Kidney epithelial cell (primary cell): ENCODE measurements around the gene PSMD6. TPM values are rescaled to one million over a fixed set of nuclear protein-coding genes. Genes with fewer than 3 reads are reported as not detected.

ENCODE experiments used
- DNase-seq: peaks from one replicate; pipeline ENCODE4 v3.0.0-alpha.2; 2010; ENCODE audit warnings: low read depth
- H3K27me3 ChIP-seq: 2 replicates; pipeline ENCODE4 v1.6.0; 2011; ENCODE audit warnings: low read length; ENCODE audit not compliant: control insufficient read depth, insufficient read depth
- H3K36me3 ChIP-seq: 2 replicates; pipeline ENCODE4 v1.5.1; 2011; ENCODE audit warnings: low read length; ENCODE audit not compliant: control insufficient read depth, insufficient read depth
- H3K4me3 ChIP-seq: 2 replicates; pipeline ENCODE4 v1.5.1; 2011; ENCODE audit warnings: low read depth, mild to moderate bottlenecking, control low read depth, low read length
- total RNA-seq: library from RNA; depleted of rRNA; stranded (reverse); fragments of >200 nt; gene quantifications from 2 replicates; pipeline ENCODE4 v1.2.3, GENCODE V29; 2015
- TF ChIP-seq, protein P1 (sequence below): IDR thresholded peaks from 2 replicates; pipeline ENCODE4 v1.5.1; 2011; ENCODE audit warnings: mild to moderate bottlenecking, moderate library complexity, low read length, control low read depth, inconsistent platforms; ENCODE audit not compliant: insufficient read depth, poor library complexity, severe bottlenecking

Gene PSMD6
- total RNA-seq, 1 donor from 2014 or later, result 97.4 TPM

DNA sequence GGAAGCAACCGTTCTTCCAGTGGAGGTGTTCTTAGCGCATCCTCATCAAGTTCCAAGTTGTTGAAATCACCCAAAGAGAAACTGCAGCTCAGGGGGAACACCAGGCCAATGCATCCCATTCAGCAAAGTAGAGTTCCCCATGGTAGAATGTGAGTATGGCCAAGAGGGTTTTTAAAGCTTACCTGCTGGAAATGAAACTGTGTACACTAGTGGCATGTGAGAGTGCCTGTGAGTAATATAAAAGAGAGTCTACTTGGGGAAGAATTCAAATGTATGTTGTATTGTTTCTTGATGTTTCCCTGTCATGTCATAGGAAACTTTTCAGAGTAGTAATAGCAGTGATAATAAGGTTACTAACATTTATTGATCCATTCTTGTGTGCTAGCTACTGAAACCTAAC, 43.3 kb downstream of the PSMD6 start:
- Histone ChIP-seq H3K4me3 (no peak overlapping the region), H3K36me3 (no peaks in the 10 kb centered on the region)
- DNase-seq, result no peak

DNA sequence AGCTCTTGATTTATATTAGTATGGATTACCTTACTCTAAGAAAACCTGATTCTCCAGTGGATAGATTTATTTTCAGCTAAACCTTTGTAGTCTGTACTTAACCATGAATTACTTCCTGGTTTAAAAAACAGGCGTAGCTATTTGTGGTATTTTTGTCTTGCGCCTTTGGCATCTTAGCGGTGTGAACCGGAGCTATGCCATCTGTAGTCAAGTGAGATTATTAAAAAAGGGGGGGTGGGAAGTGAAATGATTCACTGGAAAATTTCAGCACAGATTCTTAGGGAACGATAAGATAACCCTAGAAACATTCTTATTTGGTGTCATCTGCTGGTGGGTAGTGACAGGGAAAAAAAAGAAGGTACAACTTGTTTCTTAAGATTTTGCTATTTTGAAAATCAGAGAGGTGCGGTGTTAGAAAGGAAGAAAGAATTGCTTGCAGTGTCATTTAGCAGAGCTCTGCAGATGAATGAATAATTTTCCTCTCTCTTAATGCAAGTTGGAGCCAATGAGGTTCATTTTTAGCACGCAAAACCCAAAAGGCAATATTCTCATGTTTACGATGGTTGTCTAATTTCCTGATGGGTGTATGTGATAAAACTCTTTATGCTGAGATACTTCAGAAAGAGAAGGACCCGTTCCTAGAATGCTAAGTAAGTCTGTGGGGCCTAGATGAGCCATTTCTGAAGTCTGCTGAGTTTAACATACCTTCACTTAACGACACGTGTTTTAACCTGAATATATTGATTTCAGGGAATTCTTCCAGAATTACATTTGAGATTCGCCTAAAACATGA, 44.0 kb downstream of the PSMD6 start:
- TF ChIP-seq, protein P1, sequence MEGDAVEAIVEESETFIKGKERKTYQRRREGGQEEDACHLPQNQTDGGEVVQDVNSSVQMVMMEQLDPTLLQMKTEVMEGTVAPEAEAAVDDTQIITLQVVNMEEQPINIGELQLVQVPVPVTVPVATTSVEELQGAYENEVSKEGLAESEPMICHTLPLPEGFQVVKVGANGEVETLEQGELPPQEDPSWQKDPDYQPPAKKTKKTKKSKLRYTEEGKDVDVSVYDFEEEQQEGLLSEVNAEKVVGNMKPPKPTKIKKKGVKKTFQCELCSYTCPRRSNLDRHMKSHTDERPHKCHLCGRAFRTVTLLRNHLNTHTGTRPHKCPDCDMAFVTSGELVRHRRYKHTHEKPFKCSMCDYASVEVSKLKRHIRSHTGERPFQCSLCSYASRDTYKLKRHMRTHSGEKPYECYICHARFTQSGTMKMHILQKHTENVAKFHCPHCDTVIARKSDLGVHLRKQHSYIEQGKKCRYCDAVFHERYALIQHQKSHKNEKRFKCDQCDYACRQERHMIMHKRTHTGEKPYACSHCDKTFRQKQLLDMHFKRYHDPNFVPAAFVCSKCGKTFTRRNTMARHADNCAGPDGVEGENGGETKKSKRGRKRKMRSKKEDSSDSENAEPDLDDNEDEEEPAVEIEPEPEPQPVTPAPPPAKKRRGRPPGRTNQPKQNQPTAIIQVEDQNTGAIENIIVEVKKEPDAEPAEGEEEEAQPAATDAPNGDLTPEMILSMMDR, result no peak
- no peaks in the 10 kb centered on the region for H3K27me3 ChIP-seq
- H3K36me3 ChIP-seq, result no peaks in the 10 kb centered on the region
- DNase-seq, result no peak
- no peak overlapping the region for H3K4me3 ChIP-seq

More for the DNA sequence above, 43.3 kb downstream of the PSMD6 start:
- TF ChIP-seq, protein P1, result no peak
- no peaks in the 10 kb centered on the region for H3K27me3 ChIP-seq

DNA sequence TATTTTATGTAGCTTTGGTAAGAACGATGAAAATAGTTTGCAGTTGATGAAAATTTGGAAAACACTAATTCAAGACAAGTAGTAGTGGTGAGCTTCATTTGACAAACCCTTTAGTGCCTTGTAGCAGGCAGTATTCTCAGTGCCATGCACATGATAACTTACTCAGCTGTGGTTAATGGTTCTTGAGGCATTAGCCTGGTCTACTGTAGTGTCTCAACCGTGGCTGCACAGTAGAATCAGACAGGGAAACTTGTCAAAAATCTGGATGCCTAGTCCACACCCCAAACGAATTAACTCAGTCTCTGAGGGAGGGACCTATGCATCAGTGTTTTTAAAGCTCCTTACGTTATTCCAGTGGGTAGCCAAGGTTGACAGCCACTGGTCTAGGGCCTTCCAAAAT, 45.4 kb downstream of the PSMD6 start:
- DNase-seq, result no peak
- Histone ChIP-seq H3K4me3 (no peak overlapping the region), H3K27me3 (no peaks in the 10 kb centered on the region), H3K36me3 (no peaks in the 10 kb centered on the region)
- TF ChIP-seq, protein P1, result no peak

DNA sequence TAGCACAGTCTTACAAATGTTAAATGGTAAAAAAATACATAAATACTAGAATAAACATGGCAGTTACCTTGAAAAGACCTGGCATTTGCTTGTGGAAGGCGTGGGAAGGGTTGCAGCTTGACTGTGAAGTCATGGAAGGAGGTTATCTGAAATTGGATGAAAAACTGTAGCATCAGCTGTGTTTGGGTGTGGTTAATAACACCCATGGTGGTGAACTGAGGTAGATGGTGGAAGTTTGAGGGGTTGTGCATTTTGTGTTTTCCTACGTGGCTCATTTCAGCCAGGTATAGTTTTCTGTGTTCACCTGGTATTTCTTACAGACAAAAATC, 46.5 kb downstream of the PSMD6 start:
- DNase-seq, result no peak
- Histone ChIP-seq H3K36me3 (no peaks in the 10 kb centered on the region), H3K27me3 (no peaks in the 10 kb centered on the region), H3K4me3 (no peak overlapping the region)
- TF ChIP-seq, protein P1, result no peak

DNA sequence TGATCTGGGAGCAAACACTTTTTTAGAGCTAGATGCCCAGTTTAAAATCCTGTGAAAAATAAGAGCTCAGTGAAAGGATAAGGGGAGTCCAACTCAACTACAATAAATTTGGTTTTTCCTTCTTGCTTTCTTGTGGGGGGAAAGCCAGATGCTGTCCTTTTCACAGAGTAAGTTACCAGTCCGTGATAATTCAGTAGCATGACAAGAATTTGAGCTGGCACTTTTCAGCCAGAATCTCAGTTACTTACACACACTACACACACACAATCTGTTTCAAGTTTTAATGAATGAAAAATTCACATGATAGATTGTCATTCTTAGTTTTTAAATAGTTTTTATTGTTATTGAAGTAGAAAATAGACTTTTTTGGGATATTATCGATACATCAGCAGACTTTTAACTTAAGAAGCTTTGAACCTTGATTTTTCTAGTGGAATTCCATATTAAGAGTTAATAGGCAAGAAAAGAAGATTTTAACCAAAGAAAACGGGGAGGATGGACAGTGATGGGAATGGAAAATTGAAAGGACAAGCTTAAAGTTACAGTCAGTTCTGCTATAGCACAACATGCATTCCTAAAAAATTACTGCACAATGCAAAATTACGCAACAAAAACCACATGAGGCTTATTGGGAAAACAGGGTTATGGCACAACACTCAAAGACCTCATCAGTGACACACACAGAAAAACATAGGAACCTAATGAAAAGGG, 47.0 kb downstream of the PSMD6 start:
- Histone ChIP-seq H3K36me3 (no peaks in the 10 kb centered on the region), H3K4me3 (no peak overlapping the region), H3K27me3 (no peaks in the 10 kb centered on the region)
- DNase-seq, result no peak
- TF ChIP-seq, protein P1, result no peak
